ENCODE measurements around the gene SLC16A4. TPM values are rescaled to one million over a fixed set of nuclear protein-coding genes. Genes with fewer than 3 reads are reported as not detected.

The SLC16A4 gene
- total RNA-seq, 1 experiment from 2014 or later = 0.22 TPM

- Histone ChIP-seq H3K27ac (ENCODE audit: low read length) (peak overlapping the region; percentile 95), H3K4me1 (ENCODE audit: insufficient read depth, low read length) (peaks cover 29% of the 10 kb centered on the region), H4K20me1 (ENCODE audit: low read length) (peaks cover 29% of the 10 kb centered on the region), H3K4me2 (ENCODE audit: low read length) (peak overlapping the region; percentile 93), H3K9me2 (replicated peaks; ENCODE audit: low read length) (no peaks in the 10 kb centered on the region), H3K9me3 (ENCODE audit: low read length) (no peaks in the 10 kb centered on the region), H3K9ac (ENCODE audit: low read length) (peak overlapping the region; percentile 97), H3K27me3 (ENCODE audit: low read length) (no peaks in the 10 kb centered on the region), H3K79me2 (ENCODE audit: low read length) (peaks cover 39% of the 10 kb centered on the region), H3K36me3 (ENCODE audit: low read depth, low read length) (peaks cover 16% of the 10 kb centered on the region; the same call in 1 of the 2 replicates), H2AFZ (ENCODE audit: low read length) (peak overlapping the region; percentile 86), H3K4me3 (ENCODE audit: low read length) (peak overlapping the region; percentile 92), H3F3A (ENCODE audit: low read length, unreplicated experiment) (no peaks in the 10 kb centered on the region)
- ChIA-PET POLR2A (ENCODE audit: unreplicated experiment) (interaction anchor here (0.6 kb wide), 1 partner anchor 13 kb away, joined by 4 read pairs; no protein-coding TSS in a partner anchor), CTCF (interaction anchor here (0.5 to 1.6 kb wide), 3 partner anchors 122 to 134 kb away, joined by 3 to 12 read pairs (median 3); no protein-coding TSS in a partner anchor)
- TSS peak; percentile 77 for BruUV-seq (replicated peaks)
- DNase-seq (no peak), ATAC-seq (peak; percentile 21)
- no peak for TF ChIP-seq EZH2phosphoT487 (IDR thresholded peaks at IDR 0.05; ENCODE audit: borderline replicate concordance, low read length)
- TF ChIP-seq EZH2 (IDR thresholded peaks at IDR 0.05; ENCODE audit: low read length, unreplicated experiment) = no peak
- TF ChIP-seq CTCF (conservative IDR thresholded peaks at IDR 0.05; ENCODE audit: low read depth, low read length) = no peak
- intact Hi-C loops (cut with micrococcal nuclease) = loop anchor here (2.0 to 5.0 kb wide), 3 partner anchors 54 to 124 kb away; partner anchors contain the start of genes LAMTOR5 and SLC16A4
Measured at GRCh38 chr1:110337704-110338308, 53.0 kb downstream of the SLC16A4 start.

- H3K4me1 ChIP-seq (ENCODE audit: insufficient read depth, low read length) = peaks cover 17% of the 10 kb centered on the region
- H3K9me2 ChIP-seq (replicated peaks; ENCODE audit: low read length) = no peaks in the 10 kb centered on the region
- H3K36me3 ChIP-seq (ENCODE audit: low read depth, low read length) = peaks cover 3% of the 10 kb centered on the region; the same call in 1 of the 2 replicates
- H3K4me2 ChIP-seq (ENCODE audit: low read length) = peak overlapping the region; percentile 93
- H3K9ac ChIP-seq (ENCODE audit: low read length) = no peak overlapping the region; the same call in 1 of the 2 replicates
- H3K27ac ChIP-seq (ENCODE audit: low read length) = no peak overlapping the region
- DNase-seq (peak; percentile 27), ATAC-seq (no peak)
- TF ChIP-seq EZH2 (IDR thresholded peaks at IDR 0.05; ENCODE audit: low read length, unreplicated experiment) (no peak), CTCF (conservative IDR thresholded peaks at IDR 0.05; ENCODE audit: low read depth, low read length) (no peak), EZH2phosphoT487 (IDR thresholded peaks at IDR 0.05; ENCODE audit: borderline replicate concordance, low read length) (no peak)
- intact Hi-C loops (cut with micrococcal nuclease) = loop anchor here (5.0 kb wide), 2 partner anchors 56 to 126 kb away; partner anchors contain the start of gene SLC16A4
- H3K79me2 ChIP-seq (ENCODE audit: low read length) = peaks cover 26% of the 10 kb centered on the region
- no TSS peak for BruUV-seq (replicated peaks)
- H4K20me1 ChIP-seq (ENCODE audit: low read length) = peaks cover 15% of the 10 kb centered on the region
- H3K4me3 ChIP-seq (ENCODE audit: low read length) = no peak overlapping the region
- H2AFZ ChIP-seq (ENCODE audit: low read length) = 0 out of 2 replicates have a peak overlapping the region, but pooled peaks have one; percentile 24
- no peaks in the 10 kb centered on the region for H3F3A ChIP-seq (ENCODE audit: low read length, unreplicated experiment)
- ChIA-PET CTCF (interaction anchor here (1.6 kb wide), 1 partner anchor 159 kb away, joined by 3 read pairs; no protein-coding TSS in a partner anchor), POLR2A (ENCODE audit: unreplicated experiment) (interaction anchor here (0.6 kb wide), 1 partner anchor 1092 kb away, joined by 4 read pairs; no protein-coding TSS in a partner anchor)
- no peaks in the 10 kb centered on the region for H3K9me3 ChIP-seq (ENCODE audit: low read length)
- H3K27me3 ChIP-seq (ENCODE audit: low read length) = no peaks in the 10 kb centered on the region
Measured at GRCh38 chr1:110336300-110337039, 54.4 kb downstream of the SLC16A4 start.

All from PC-3 (cell line).